Upper lobe of right lung (tissue), 1 donor: Measurements from ENCODE around the gene SLC6A3. TPM values are rescaled to one million over a fixed set of nuclear protein-coding genes. Genes with fewer than 3 reads are reported as not detected.

ENCODE experiments used
- ATAC-seq: fragments of 200-7000 bp; cut with Tn5 transposase; one replicate; pipeline ENCODE4 v1.9.1; 2020; ENCODE audit warnings: mild to moderate bottlenecking, moderate library complexity
- DNase-seq: peaks from one replicate; pipeline ENCODE4 v3.0.0-alpha.2; 2020
- H3K27ac ChIP-seq: fragments of 200-600 bp; one replicate; pipeline ENCODE4 v1.8.0; 2022
- H3K27me3 ChIP-seq: fragments of 200-600 bp; one replicate; pipeline ENCODE4 v1.8.0; 2022; ENCODE audit warnings: mild to moderate bottlenecking
- H3K36me3 ChIP-seq: fragments of 200-600 bp; one replicate; pipeline ENCODE4 v1.8.0; 2022
- H3K4me1 ChIP-seq: fragments of 200-600 bp; one replicate; pipeline ENCODE4 v1.8.0; 2022
- H3K4me3 ChIP-seq: fragments of 200-600 bp; one replicate; pipeline ENCODE4 v1.8.0; 2022; ENCODE audit warnings: mild to moderate bottlenecking
- H3K9me3 ChIP-seq: fragments of 200-600 bp; one replicate; pipeline ENCODE4 v1.8.0; 2022
- intact Hi-C: fragments of 100-400 bp; cut with DNase I; formaldehyde crosslinking; loops from one replicate; pipeline ENCODE4 v1.11.0; 2022
- total RNA-seq: library from RNA; stranded (reverse); fragmentation: NEBNext Ultra II Directional; extraction: Animal tissue kit (Norgen Biotek cat#: 25700); gene quantifications from one replicate; pipeline ENCODE4 v1.2.1, GENCODE V29; 2021
- TF ChIP-seq, protein P1 (sequence below): fragments of 200-600 bp; IDR thresholded peaks from one replicate; pipeline ENCODE4 v1.8.0; 2022; ENCODE audit warnings: antibody characterized with exemption
- donor health status: DM: no; HTN: yes; CAD: no; lungs with severe emphysema.

SLC6A3 gene
- total RNA-seq, 1 donor from 2014 or later: 0.52 TPM

DNA sequence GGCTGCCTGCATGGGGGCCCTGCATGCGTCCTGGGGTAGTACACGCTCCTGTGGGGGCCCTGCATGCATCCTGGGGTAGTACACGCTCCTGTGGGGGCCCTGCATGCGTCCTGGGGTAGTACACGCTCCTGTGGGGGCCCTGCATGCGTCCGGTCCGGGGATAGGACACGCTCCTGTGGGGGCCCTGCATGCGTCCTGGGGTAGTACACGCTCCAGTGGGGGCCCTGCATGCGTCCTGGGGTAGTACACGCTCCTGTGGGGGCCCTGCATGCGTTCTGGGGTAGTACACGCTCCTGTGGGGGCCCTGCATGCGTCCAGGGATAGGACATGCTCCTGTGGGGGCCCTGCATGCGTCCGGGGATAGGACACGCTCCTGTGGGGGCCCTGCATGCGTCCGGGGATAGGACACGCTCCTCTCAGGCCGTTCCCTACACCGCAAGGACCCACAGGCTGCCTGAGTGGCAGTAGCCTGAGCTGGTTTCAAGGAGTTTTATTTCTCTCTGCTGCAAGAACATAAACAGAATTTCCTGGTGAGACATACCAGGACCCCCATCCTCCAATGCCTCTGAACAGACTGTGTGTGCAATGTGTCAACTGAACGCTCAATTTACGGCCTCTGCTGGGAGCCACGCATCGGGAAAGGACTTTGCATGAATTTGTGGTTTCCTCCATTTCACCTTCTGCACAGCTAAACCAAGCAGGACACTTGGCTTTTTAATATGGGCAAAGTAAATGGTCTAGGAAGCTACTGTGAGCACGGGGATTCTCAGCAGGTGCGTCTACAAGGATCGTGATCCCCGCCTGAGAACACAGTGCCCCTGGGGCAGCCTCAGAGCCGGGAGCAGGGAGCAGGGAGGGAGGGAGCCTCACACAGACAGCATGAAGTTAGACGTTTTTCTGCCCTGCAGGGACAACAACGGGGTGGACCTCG is 51.4 kb downstream of the SLC6A3 start:
- no peak overlapping the region for H3K4me3 ChIP-seq
- no peak for DNase-seq
- TF ChIP-seq, protein P1, sequence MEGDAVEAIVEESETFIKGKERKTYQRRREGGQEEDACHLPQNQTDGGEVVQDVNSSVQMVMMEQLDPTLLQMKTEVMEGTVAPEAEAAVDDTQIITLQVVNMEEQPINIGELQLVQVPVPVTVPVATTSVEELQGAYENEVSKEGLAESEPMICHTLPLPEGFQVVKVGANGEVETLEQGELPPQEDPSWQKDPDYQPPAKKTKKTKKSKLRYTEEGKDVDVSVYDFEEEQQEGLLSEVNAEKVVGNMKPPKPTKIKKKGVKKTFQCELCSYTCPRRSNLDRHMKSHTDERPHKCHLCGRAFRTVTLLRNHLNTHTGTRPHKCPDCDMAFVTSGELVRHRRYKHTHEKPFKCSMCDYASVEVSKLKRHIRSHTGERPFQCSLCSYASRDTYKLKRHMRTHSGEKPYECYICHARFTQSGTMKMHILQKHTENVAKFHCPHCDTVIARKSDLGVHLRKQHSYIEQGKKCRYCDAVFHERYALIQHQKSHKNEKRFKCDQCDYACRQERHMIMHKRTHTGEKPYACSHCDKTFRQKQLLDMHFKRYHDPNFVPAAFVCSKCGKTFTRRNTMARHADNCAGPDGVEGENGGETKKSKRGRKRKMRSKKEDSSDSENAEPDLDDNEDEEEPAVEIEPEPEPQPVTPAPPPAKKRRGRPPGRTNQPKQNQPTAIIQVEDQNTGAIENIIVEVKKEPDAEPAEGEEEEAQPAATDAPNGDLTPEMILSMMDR: no peak
- no peaks in the 10 kb centered on the region for H3K36me3 ChIP-seq
- no peak for ATAC-seq
- no peaks in the 10 kb centered on the region for H3K4me1 ChIP-seq
- peaks cover 28% of the 10 kb centered on the region for H3K27me3 ChIP-seq
- H3K27ac ChIP-seq: no peak overlapping the region
- no peaks in the 10 kb centered on the region for H3K9me3 ChIP-seq
- intact Hi-C loops: no loop called here

DNA sequence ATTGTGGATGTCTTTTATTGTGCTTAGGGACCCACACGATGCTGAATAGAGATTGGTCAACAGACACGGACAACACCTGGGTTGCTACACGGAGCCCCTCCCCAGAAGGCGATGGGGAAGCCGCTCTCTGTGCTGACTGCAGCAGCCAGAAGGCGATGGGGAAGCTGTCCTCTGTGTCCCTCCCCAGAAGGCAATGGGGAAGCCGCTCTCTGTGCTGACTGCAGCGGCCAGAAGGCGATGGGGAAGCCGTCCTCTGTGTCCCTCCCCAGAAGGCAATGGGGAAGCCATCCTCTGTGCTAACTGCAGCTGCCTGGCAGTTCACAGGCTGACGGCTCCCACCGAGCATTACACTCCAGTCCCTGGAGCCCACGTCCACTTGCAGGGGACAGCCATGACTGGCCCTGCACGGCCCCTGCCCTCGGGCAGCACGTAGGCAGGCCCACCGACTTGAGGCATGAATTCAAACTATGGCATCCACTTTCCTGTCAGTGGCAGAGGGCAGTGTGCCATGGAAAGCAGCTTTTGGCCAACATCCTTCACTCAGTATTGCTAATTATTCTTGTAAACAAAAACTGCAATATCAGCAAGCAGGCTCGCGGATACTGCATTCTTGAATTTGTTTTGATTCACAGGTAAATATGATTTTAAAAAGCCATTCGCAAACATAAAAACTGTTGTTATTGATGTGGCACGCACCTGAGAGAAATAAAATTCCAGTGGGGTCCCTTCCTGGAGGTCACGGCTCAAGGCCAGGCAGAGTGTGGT is 52.3 kb downstream of the SLC6A3 start:
- H3K27ac ChIP-seq: no peak overlapping the region
- TF ChIP-seq, protein P1: no peak
- ATAC-seq (peak; percentile 53), DNase-seq (no peak)
- H3K4me3 ChIP-seq: no peak overlapping the region
- H3K9me3 ChIP-seq: no peaks in the 10 kb centered on the region
- H3K4me1 ChIP-seq: no peaks in the 10 kb centered on the region
- peaks cover 28% of the 10 kb centered on the region for H3K27me3 ChIP-seq
- H3K36me3 ChIP-seq: no peaks in the 10 kb centered on the region
- intact Hi-C loops: no loop called here

DNA sequence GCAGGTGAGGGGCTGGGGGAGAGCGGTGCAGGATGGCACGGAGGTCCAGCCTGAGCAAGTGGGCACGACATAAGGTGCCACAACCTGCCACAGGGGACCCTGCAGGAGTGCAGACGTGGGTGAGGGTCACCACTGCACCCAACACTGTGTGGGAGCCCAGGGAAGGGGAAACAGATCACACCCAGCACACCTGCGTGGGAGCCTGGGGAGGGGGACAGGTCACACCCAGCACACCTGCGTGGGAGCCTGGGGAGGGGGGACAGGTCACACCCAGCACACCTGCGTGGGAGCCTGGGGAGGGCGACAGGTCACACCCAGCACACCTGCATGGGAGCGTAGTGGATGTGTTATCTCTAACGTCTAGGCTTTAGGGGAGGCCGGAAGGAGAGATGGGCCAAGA is 53.0 kb downstream of the SLC6A3 start:
- TF ChIP-seq, protein P1: no peak
- ATAC-seq (no peak), DNase-seq (no peak)
- Histone ChIP-seq H3K27ac (no peak overlapping the region), H3K4me3 (no peak overlapping the region), H3K9me3 (no peaks in the 10 kb centered on the region), H3K4me1 (no peaks in the 10 kb centered on the region), H3K27me3 (peaks cover 28% of the 10 kb centered on the region), H3K36me3 (no peaks in the 10 kb centered on the region)
- intact Hi-C loops: no loop called here

DNA sequence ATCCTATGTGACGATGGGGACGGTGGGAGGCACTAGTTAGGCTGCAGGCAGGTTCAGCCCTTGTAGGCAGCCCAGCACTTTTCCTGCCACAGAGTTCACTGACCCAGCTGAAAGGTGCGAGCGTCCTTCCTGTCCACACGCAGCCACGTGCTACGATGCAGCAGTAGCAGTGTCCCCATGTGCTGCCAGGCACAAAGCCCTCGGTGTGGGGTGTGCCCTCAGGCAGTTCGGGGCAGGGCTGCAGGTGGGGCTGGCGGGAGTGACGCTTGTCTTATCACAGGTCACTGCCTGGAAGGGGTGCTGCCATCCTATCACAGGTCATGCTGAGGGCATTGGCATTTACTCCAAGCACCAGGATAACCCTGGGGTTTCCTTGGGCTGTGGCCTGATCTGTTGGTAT is 53.5 kb downstream of the SLC6A3 start:
- Histone ChIP-seq H3K27me3 (peaks cover 28% of the 10 kb centered on the region), H3K27ac (no peak overlapping the region), H3K4me1 (peaks cover 4% of the 10 kb centered on the region), H3K36me3 (no peaks in the 10 kb centered on the region), H3K9me3 (no peaks in the 10 kb centered on the region), H3K4me3 (no peak overlapping the region)
- intact Hi-C loops: no loop called here
- DNase-seq (no peak), ATAC-seq (no peak)
- TF ChIP-seq, protein P1: no peak

DNA sequence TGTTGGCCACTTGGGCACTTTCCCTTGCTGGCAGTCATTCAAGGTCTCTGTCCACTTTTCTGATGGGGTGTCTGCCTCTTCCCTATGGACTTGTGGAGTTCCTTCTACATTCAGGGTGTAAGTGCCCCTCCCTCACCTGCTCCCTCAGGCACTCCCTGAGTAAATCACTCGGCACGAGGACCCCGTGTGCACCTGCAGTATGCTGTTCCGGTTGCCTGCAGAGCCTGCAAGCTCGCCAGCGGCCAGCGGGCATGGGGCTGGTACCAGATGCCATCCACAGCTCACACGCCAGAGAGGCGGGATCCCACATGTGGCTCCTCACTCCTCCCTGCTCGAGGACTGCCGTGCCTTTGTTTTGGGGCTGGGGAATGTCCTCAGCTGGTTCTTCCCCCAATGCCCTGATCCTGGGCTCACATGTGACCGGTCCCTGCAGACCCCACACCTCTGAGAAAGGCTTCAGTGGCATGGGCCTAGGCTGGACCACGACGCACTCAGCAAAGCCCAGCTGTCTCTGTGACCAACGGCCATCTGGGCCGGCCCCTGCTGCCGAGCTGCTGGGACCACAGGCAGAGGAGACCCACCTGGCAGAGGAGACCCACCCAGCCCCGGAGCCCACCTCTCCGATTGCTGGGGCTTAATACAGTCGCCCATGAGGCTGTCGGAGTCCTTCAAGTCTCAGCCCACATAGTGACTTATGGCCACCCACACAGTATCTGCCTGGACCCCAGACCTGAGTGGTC is 54.2 kb downstream of the SLC6A3 start:
- peaks cover 21% of the 10 kb centered on the region for H3K27me3 ChIP-seq
- H3K9me3 ChIP-seq: no peaks in the 10 kb centered on the region
- intact Hi-C loops: no loop called here
- H3K27ac ChIP-seq: no peak overlapping the region
- no peak for ATAC-seq
- no peak overlapping the region for H3K4me3 ChIP-seq
- H3K4me1 ChIP-seq: peaks cover 8% of the 10 kb centered on the region
- TF ChIP-seq, protein P1: no peak
- no peaks in the 10 kb centered on the region for H3K36me3 ChIP-seq
- DNase-seq: no peak
